WTC11 (cell line): ENCODE measurements around the gene N4BP2L1. TPM values are rescaled to one million over a fixed set of nuclear protein-coding genes. Genes with fewer than 3 reads are reported as not detected.

Source experiments
- ATAC-seq: fragments of 200-7000 bp; cut with Tn5 transposase; 2 replicates; pipeline ENCODE4 v1.10.0; 2021; ENCODE audit warnings: mild to moderate bottlenecking, moderate library complexity
- CTCF ChIA-PET: fragments of 300-600 bp; sonication (Branson Sonifier 250); formaldehyde crosslinking; loops from one replicate; lab custom pipeline; 2021; ENCODE audit warnings: antibody characterized with exemption; lab: Charles Lee
- POLR2A ChIA-PET: fragments of 350-600 bp; sonication (Branson Sonifier 250); formaldehyde crosslinking; loops from one replicate; lab custom pipeline; 2021; ENCODE audit warnings: antibody characterized with exemption; lab: Charles Lee
- DNase-seq: peaks from one replicate; pipeline ENCODE4 v3.0.0; 2021; ENCODE audit warnings: low spot score
- H3K27ac Mint-ChIP-seq: 2 replicates; pipeline ENCODE4 v1.8.0; 2021; ENCODE audit warnings: mixed read lengths
- H3K27me3 Mint-ChIP-seq: 2 replicates; pipeline ENCODE4 v1.8.0; 2021; ENCODE audit warnings: low read depth, mild to moderate bottlenecking, moderate library complexity, mixed read lengths
- H3K36me3 Mint-ChIP-seq: 2 replicates; pipeline ENCODE4 v1.8.0; 2021; ENCODE audit warnings: mixed read lengths
- H3K4me1 Mint-ChIP-seq: 2 replicates; pipeline ENCODE4 v1.8.0; 2022; ENCODE audit warnings: mixed read lengths
- H3K4me3 Mint-ChIP-seq: 2 replicates; pipeline ENCODE4 v1.8.0; 2021; ENCODE audit warnings: mild to moderate bottlenecking, moderate library complexity, mixed read lengths
- H3K9me3 Mint-ChIP-seq: 2 replicates; pipeline ENCODE4 v1.8.0; 2021; ENCODE audit warnings: mixed read lengths
- AR ChIP-seq: fragments of 250-450 bp; sonication (Bioruptor Pico); IDR thresholded peaks from 2 replicates; pipeline ENCODE4 v1.9.0; 2021; ENCODE audit warnings: mild to moderate bottlenecking
- ARID4B ChIP-seq: sonication (generic); formaldehyde crosslinking; IDR thresholded peaks from 2 replicates; pipeline ENCODE4 v1.8.0; 2023; ENCODE audit warnings: missing genetic modification reagents, mild to moderate bottlenecking, borderline replicate concordance
- ATF1 ChIP-seq: sonication (generic); formaldehyde crosslinking; IDR thresholded peaks from 2 replicates; pipeline ENCODE4 v1.8.1; 2023; ENCODE audit warnings: mild to moderate bottlenecking, moderate library complexity, missing genetic modification reagents
- ATF3 ChIP-seq: sonication (generic); formaldehyde crosslinking; conservative IDR thresholded peaks from 2 replicates; pipeline ENCODE4 v1.8.1; 2022; ENCODE audit warnings: mild to moderate bottlenecking, missing genetic modification reagents
- CBFB ChIP-seq: sonication (generic); formaldehyde crosslinking; IDR thresholded peaks from 2 replicates; pipeline ENCODE4 v1.8.1; 2022; ENCODE audit warnings: mild to moderate bottlenecking, low read depth, missing genetic modification reagents
- E2F4 ChIP-seq: sonication (generic); formaldehyde crosslinking; IDR thresholded peaks from 2 replicates; pipeline ENCODE4 v1.8.1; 2022; ENCODE audit warnings: low read depth, mild to moderate bottlenecking, moderate library complexity, missing genetic modification reagents, borderline replicate concordance
- FOXJ3 ChIP-seq: sonication (generic); formaldehyde crosslinking; IDR thresholded peaks from 2 replicates; pipeline ENCODE4 v1.9.0; 2021; ENCODE audit warnings: missing genetic modification reagents, mild to moderate bottlenecking, borderline replicate concordance
- GABPB1 ChIP-seq: sonication (generic); formaldehyde crosslinking; IDR thresholded peaks from 2 replicates; pipeline ENCODE4 v1.8.1; 2023; ENCODE audit warnings: mild to moderate bottlenecking, missing genetic modification reagents
- NFYB ChIP-seq: sonication (generic); formaldehyde crosslinking; conservative IDR thresholded peaks from 2 replicates; pipeline ENCODE4 v1.8.0; 2022; ENCODE audit warnings: low read depth, missing genetic modification reagents
- NR3C1 ChIP-seq: sonication (generic); formaldehyde crosslinking; conservative IDR thresholded peaks from 2 replicates; pipeline ENCODE4 v1.8.1; 2023; ENCODE audit warnings: low read depth, mild to moderate bottlenecking, missing genetic modification reagents
- PRRX2 ChIP-seq: fragments of 250-450 bp; sonication (Bioruptor Pico); IDR thresholded peaks from 2 replicates; pipeline ENCODE4 v1.8.0; 2021; ENCODE audit warnings: mild to moderate bottlenecking
- RELA ChIP-seq: sonication (generic); formaldehyde crosslinking; IDR thresholded peaks from 2 replicates; pipeline ENCODE4 v1.8.1; 2022; ENCODE audit warnings: missing genetic modification reagents, mild to moderate bottlenecking, borderline replicate concordance
- USF2 ChIP-seq: sonication (generic); formaldehyde crosslinking; IDR thresholded peaks from 2 replicates; pipeline ENCODE4 v1.8.1; 2023; ENCODE audit warnings: mild to moderate bottlenecking, missing genetic modification reagents, moderate library complexity
- ZMAT4 ChIP-seq: fragments of 250-450 bp; sonication (Bioruptor Pico); IDR thresholded peaks from 2 replicates; pipeline ENCODE4 v1.9.0; 2021; ENCODE audit warnings: mild to moderate bottlenecking
- ZNF512 ChIP-seq: sonication (generic); formaldehyde crosslinking; IDR thresholded peaks from 2 replicates; pipeline ENCODE4 v1.8.1; 2022; ENCODE audit warnings: missing genetic modification reagents, borderline replicate concordance
- ZSCAN18 ChIP-seq: fragments of 250-450 bp; sonication (Bioruptor Pico); IDR thresholded peaks from 2 replicates; pipeline ENCODE4 v2.1.2; 2022; ENCODE audit warnings: mild to moderate bottlenecking, moderate library complexity
- total RNA-seq: library from RNA; stranded (reverse); gene quantifications from 3 replicates; pipeline ENCODE4 v1.2.3, GENCODE V29; 2021

The N4BP2L1 gene
- total RNA-seq, 1 experiment from 2014 or later: 3.8 TPM

- no peak for ATAC-seq
- Mint-ChIP-seq H3K27ac (no peak overlapping the region), H3K27me3 (no peaks in the 10 kb centered on the region), H3K36me3 (peaks cover 45% of the 10 kb centered on the region), H3K4me3 (no peak overlapping the region), H3K9me3 (peaks cover 22% of the 10 kb centered on the region), H3K4me1 (no peaks in the 10 kb centered on the region)
- CTCF ChIA-PET: no interaction called here
- POLR2A ChIA-PET: no interaction called here
- no peak for DNase-seq
- TF ChIP-seq USF2 (CRISPR knock-in tag) (no peak), FOXJ3 (CRISPR knock-in tag) (no peak), ATF1 (no peak), E2F4 (no peak), ZMAT4 (no peak), CBFB (CRISPR knock-in tag) (no peak), NFYB (CRISPR knock-in tag) (no peak), NR3C1 (no peak), ATF3 (CRISPR knock-in tag) (no peak), ARID4B (CRISPR knock-in tag) (no peak), AR (CRISPR knock-in tag) (no peak), GABPB1 (CRISPR knock-in tag) (no peak), ZSCAN18 (CRISPR knock-in tag) (no peak), PRRX2 (CRISPR knock-in tag) (no peak), RELA (CRISPR knock-in tag) (no peak), ZNF512 (CRISPR knock-in tag) (no peak)
- TF ChIP-seq, all 79 proteins: peak for 0
These were observed 51.1 kb downstream of the N4BP2L1 start for GRCh38 chr13:32376642-32377415.
